NCI-H1048 (cell line): ENCODE measurements around the gene GTF2IRD1.
"Not testable (repeated sequence)": the region's sequence is repeated elsewhere in the genome, so short reads cannot be mapped to it uniquely, and the experiment has no call there.

Experiments
- DNase-seq: peaks from one replicate; lab custom pipeline; 2025; lab: John Stamatoyannopoulos, UW

Gene GTF2IRD1

GRCh38 chr7:74467876-74468275, 14.2 kb downstream of the GTF2IRD1 start:
- DNase-seq = no peak

GRCh38 chr7:74470504-74470903, 16.8 kb downstream of the GTF2IRD1 start:
- no peak for DNase-seq

GRCh38 chr7:74473116-74473515, 19.4 kb downstream of the GTF2IRD1 start:
- no peak for DNase-seq

- no peak for DNase-seq
Measured at GRCh38 chr7:74474271-74474865, 20.7 kb downstream of the GTF2IRD1 start.

- DNase-seq = no peak
Measured at GRCh38 chr7:74475243-74475986, 21.7 kb downstream of the GTF2IRD1 start.

GRCh38 chr7:74475987-74476350, 22.3 kb downstream of the GTF2IRD1 start:
- no peak for DNase-seq

GRCh38 chr7:74476626-74477025, 22.9 kb downstream of the GTF2IRD1 start:
- no peak for DNase-seq

- DNase-seq = no peak
Measured at GRCh38 chr7:74478671-74479065, 25.0 kb downstream of the GTF2IRD1 start.

GRCh38 chr7:74479066-74479781, 25.5 kb downstream of the GTF2IRD1 start:
- DNase-seq = no peak

GRCh38 chr7:74479961-74480829, 26.5 kb downstream of the GTF2IRD1 start:
- DNase-seq = peak; percentile 15

- no peak for DNase-seq
Measured at GRCh38 chr7:74480861-74481417, 27.2 kb downstream of the GTF2IRD1 start.

- DNase-seq = no peak
Measured at GRCh38 chr7:74481458-74482196, 27.9 kb downstream of the GTF2IRD1 start.

- DNase-seq = no peak
Measured at GRCh38 chr7:74482197-74482467, 28.4 kb downstream of the GTF2IRD1 start.

GRCh38 chr7:74482629-74483401, 29.1 kb downstream of the GTF2IRD1 start:
- DNase-seq = no peak

GRCh38 chr7:74483402-74484336, 30.0 kb downstream of the GTF2IRD1 start:
- no peak for DNase-seq

- no peak for DNase-seq
Measured at GRCh38 chr7:74485611-74486010, 31.9 kb downstream of the GTF2IRD1 start.

GRCh38 chr7:74488518-74489030, 34.9 kb downstream of the GTF2IRD1 start:
- DNase-seq = not testable (repeated sequence)

- DNase-seq = no peak
Measured at GRCh38 chr7:74489997-74490945, 36.6 kb downstream of the GTF2IRD1 start.
